ENCODE data around the gene TRAPPC14.
"Not testable (repeated sequence)": the region's sequence is repeated elsewhere in the genome, so short reads cannot be mapped to it uniquely, and the experiment has no call there.

- TF ChIP-seq POLR2A, CTCF, EP300, POLR2AphosphoS5 (IDR thresholded peaks at IDR 0.05): not testable (repeated sequence)
Measured at GRCh38 chr7:100183090-100183489, 24.6 kb upstream of the TRAPPC14 start.

All from suprapubic skin (tissue), 4 donors.